ENCODE results near the gene HMGCL.
"Not testable (repeated sequence)": the region's sequence is repeated elsewhere in the genome, so short reads cannot be mapped to it uniquely, and the experiment has no call there.

The HMGCL gene

GRCh38 chr1:23798662-23799142 is 26.5 kb downstream of the HMGCL start:
- DNase-seq = no peak

DNA sequence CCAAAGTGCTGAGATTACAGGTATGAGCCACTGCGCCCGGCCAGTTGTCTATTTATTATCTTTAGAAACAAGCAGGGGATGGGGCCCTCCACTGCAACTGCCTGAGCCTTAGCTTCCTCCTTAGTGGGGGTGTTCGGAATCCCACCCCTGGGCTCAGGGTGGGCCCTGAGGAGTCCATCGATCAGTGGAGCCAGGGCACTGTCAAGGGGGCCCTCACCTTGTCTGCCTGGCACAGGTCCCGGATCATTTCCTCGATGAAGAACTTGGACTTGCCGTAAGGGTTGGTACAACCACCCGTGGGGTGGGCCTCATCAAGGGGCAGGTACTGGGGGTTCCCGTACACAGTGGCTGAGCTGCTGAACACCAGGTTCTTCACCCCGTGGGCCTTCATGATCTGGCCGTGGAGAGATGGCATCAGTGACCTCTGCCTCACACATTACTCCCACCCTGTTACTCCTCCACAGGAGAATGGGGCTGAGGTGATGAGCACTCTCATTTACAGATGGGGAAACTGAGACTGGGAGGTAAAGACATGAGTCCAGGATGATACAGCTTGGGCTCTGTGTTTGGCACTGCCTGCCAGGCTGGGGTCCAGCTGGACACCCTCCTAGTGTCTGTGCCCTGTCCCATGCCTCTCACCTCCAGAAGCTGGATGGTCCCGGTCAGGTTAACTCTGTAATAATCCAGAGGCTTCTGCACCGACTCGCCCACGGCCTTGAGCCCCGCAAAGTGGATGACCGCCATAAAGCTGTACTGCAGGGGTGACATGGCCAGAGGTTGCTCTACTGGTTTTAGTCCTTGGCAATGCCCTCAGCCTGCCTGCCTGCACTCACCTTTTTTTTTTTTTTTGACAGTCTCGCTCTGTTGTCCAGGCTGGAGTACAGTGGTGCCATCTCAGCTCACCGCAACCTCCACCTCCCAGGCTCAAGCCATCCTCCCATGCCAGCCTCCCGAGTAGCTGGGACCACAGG is 27.5 kb downstream of the HMGCL start:
- no peak for DNase-seq

DNA sequence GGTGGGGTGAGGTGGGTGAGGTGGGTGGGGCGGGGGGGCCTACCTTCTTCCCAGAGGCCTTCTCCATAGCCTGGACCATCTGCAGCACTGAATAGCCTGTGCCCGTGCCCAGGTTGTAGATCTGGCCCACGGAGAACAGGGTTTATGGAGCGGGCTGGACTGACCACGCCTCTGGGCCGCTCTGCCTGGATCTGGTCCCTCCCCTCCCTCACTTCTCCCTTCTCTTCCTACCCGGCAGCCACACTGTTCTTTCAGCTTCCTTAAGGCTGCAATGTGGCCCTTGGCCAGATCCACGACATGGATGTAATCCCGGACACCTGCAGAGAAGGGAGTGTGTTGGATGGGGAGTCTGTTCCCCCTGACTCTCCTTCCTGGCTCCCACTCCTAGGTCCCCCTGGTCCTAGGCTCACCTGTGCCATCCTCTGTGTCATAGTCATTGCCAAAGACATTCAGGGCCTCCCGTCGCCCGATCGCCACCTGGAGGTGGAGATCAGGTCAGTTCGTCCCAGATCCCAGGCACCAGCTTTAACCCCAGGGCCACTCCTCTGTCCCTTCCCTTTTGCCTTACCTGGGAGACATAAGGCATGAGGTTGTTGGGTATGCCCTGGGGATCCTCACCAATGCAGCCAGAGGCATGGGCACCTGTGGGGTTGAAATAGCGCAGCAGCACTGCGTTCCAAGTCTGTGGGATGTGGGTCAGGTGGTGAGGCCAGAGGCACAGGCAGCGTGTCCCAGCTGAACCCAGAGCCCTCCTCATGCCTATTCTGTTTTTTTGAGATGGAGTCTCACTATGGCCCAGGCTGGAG is 28.6 kb downstream of the HMGCL start:
- no peak for DNase-seq

DNA sequence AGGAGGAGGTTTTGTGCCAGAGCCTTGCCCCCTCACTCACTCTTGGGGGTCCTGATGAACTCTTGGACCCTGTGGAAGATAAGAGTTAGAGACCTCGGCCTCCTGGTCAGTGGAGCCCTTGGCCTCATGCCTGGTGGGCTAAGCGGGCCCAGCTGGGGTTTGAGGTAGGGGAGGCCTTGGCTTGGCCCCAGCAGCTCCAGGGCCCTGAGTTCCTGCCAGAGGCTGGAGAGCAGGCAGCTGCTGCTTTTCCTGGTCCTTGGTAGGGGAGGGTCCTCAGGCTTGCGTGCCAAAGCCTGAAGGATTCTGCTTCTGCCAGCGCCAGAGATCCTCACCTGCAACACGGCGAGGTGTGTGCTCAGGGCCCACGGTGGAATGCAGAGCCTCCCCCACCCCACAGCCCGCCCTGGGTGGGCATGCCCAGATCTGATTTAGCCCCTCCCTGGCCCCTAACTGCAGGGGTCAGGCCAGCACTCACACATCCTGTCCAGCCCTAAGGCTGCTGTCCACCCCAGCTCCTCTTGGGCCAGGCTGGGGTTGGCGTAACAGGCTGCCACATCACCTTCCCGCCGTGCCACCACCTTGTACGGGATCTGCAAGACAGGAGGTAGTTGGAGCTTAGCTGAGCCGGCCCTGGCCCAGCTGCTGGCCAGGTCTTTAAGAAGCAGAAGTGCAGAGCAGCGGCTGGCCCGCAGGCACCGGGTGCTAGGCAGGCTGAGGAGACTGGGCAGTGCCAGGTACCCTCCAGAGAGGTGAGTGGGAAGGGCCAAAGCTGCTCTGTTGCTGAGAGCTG is 29.4 kb downstream of the HMGCL start:
- DNase-seq = no peak

- DNase-seq = not testable (repeated sequence)
These were observed 30.5 kb downstream of the HMGCL start for GRCh38 chr1:23794732-23795182.

DNA sequence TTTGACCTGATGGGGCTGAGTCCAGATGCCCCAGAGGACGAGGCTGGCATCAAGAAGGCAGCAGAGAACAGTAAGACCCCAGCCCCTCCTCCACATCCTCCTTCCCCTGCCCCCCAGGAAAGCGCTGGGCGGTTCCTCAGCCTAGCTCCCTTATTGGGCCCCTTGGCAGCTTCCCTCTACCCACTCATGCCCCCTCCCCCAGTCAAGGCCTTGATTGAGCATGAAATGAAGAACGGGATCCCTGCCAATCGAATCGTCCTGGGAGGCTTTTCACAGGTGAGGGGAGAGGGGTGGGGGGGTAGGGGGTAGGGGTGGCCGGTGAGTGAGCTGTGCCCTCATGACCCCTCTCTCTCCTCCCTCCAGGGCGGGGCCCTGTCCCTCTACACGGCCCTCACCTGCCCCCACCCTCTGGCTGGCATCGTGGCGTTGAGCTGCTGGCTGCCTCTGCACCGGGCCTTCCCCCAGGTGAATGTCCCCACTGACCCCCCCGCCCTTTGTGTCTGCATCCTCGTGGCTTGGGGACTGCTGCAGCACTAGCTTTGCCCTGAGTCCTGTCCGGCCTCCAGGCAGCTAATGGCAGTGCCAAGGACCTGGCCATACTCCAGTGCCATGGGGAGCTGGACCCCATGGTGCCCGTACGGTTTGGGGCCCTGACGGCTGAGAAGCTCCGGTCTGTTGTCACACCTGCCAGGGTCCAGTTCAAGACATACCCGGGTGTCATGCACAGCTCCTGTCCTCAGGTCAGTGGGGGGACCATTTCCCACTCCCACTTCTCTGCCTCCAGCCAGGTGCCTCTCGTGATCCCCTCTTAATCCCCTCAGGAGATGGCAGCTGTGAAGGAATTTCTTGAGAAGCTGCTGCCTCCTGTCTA is 31.1 kb downstream of the HMGCL start:
- DNase-seq = no peak

DNA sequence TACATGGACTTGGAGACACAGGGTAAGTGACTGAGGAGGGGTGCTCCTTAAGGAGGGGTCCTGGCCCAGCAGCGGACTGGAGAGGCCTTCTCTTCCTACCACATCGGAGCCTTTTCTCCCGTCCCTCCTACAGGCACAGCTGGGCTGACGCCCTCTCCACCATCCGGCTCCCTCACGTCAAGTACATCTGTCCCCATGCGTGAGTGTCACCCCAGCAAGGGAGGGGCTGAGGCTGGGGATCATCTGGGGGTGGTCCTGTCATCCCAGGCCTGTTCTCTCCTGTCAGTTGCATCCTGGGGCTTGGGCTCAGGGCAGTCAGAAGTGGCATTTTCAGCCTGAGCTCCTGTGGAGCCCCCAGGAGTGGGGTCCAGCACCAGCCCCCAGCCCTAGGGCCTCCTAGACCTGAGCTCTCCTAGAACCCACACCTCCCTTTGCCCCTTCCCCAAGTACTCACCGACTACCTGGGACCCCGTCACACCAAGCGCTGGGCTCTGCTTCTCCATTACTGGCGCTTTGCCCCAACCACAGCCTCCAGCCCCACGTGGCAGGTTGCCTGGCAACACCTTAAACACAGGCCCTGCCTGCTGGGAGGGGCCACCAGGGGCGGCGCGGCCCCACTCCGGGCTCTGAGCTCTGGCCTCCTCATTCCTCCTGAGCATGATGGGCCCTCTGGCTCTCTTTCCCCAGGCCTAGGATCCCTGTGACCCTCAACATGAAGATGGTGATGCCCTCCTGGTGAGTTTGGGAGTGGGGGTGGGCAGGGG is 32.0 kb downstream of the HMGCL start:
- DNase-seq = no peak

- no peak for DNase-seq
These were observed 32.9 kb downstream of the HMGCL start for GRCh38 chr1:23792151-23792945.

- DNase-seq = no peak
These were observed 33.6 kb downstream of the HMGCL start for GRCh38 chr1:23791516-23792047.

DNA sequence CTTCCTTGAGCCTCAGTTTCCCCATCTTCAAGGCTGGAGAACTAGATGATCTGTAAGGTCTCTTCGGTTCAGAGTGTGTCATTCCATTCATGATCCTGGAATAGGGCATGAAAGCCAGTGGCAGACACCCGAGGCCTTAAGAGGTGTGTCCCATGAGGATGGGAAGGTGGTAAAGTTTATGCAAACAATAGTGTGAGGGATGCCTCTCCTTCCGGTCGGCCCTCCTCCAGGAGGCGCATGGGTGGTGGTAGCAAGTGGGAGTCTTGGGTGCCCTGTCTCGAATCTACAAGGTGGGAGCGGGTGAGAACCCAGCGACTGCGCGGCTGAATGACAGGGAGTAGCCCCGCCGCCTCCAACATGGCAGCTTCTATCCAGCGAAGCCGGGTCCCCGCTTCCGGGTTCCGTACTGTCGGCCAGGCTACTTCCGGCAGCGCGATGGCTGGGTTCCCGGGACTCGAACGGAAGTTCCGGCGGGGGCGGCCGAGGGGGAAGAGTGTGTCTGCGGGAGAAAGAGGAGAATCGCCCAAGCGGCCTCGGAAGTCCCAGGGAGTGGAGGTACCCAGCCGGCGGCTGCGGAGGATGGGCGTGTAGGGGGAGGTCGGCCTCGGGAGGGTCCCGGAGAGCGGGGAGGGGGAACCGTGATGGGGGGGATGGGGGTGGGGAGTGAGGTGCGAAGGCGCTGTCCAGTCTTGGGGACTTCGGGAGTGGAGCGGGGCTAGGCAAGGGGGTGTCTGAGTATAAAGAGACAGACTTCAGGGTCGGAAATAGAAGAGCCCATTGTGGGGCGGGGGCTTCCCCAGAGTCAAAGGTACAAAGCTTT is 34.3 kb downstream of the HMGCL start, which contains the start of gene LYPLA2:
LYPLA2 (plus strand) TSS at position 450 of the 820 bp plus-strand sequence. CDS start 1,538 bp downstream, outside the sequence.
- DNase-seq = peak; percentile 92

DNA sequence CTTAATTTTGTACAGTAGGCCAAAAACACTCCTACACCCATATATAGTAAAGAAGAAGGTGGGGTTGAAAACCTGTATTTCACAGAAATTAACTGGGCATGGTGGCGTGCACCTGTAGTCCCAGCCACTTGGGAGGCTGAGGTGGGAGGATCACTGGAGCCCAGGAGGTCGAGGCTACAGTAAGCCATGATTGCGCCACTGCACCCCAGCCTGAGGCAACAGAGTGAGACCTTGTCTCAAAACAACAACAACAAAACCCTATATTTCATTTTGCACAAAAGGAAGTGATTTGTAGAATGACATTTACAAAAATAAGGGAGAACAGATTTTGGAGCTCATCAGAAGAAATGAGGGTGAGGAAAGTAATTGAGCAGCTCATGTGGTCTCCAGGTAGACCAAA is 36.5 kb downstream of the HMGCL start:
- no peak for DNase-seq

GRCh38 chr1:23787701-23788100 is 37.5 kb downstream of the HMGCL start:
- no peak for DNase-seq

DNA sequence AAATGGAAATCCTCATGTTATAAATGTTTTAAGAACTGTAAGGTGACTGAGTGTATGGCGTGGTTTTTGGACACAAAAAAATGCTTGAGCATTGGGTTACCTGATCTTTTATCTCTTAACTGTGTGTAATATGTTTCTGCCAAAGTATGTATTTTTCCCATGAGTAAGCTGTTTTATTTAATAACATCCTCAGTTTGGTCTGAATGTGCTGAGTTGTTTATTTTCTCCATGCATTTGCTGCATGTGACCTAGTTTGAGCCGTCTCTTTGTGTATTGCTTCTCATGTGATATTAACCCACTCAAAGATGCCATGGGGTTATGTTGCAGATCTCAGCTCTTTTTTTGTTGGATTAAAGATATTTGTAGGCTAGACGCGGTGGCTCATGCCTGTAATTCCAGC is 40.4 kb downstream of the HMGCL start:
- DNase-seq = no peak

DNA sequence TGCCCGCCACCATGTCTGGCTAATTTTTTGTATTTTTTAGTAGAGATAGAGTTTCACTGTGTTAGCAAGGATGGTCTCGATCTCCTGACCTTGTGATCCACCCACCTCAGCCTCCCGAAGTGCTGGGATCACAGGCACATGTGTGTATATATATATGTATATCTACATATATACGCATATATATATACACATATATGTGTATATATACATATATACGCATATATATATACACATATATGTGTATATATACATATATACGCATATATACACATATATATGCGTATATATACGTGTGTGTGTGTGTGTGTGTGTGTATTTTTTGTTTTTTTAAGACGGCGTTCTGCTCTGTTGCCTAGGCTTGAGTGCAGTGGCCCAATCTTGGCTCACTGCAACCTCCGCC is 42.1 kb downstream of the HMGCL start:
- not testable (repeated sequence) for DNase-seq

DNA sequence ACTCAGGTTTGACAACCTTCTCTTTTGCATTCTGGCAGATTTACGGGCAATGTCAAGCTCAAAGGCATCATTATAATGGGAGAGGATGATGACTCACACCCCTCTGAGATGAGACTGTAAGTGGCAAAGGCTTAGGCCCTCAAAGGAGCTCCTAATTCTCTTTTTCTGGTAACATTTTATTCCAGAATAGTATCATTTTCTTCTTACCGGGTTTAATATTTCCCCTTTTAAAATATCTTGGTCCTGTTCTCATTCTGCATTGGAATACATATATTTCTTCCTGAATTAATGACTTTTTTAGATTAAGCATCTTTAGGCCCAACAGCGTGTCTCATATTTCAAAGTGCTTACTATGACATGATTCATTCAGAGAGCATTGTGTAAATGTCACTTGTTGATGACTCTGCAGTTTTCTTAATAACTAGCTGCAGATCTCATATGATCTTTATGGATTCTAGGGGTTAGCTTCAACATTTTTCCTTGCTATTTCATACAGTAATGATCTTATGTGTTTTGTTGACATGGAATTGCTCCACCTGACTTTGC is 45.3 kb downstream of the HMGCL start:
- peak; percentile 54 for DNase-seq

- DNase-seq = peak; percentile 83
These were observed 47.0 kb downstream of the HMGCL start, which contains the start of gene PITHD1 for GRCh38 chr1:23777979-23778814. TSS of gene PITHD1 (plus strand) at chr1:23778418. CDS start at chr1:23778516, 98 bp downstream.

DNA sequence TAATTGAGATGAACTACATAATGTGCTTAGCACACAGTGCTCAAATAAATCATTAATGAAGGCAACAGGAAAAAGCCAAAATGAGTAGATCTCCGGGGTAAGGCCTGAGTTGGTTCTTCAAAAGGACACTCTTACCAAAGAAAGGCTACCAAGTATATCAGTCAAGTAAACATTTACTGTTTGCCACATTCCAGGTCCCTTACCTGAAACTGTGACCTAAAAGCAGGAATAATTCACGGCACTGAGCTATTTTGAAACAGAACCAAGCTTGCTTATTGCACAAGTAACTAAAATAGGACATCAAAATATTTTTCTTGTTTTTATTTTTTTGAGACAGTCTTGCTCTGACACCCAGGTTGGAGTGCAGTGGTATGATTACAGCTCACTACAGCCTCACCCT is 49.0 kb downstream of the HMGCL start:
- DNase-seq = no peak

Measured in fibroblast of skin of scalp (primary cell).